Measurements from ENCODE around the gene GOSR1. TPM values are rescaled to one million over a fixed set of nuclear protein-coding genes. Genes with fewer than 3 reads are reported as not detected.
A peak's percentile ranks its signal among the peaks of the same experiment; 100 is the strongest.
"Not testable (repeated sequence)": the region's sequence is repeated elsewhere in the genome, so short reads cannot be mapped to it uniquely, and the experiment has no call there.

The GOSR1 gene
- total RNA-seq, result 17.1 and 21.7 TPM in 2 replicates

DNA sequence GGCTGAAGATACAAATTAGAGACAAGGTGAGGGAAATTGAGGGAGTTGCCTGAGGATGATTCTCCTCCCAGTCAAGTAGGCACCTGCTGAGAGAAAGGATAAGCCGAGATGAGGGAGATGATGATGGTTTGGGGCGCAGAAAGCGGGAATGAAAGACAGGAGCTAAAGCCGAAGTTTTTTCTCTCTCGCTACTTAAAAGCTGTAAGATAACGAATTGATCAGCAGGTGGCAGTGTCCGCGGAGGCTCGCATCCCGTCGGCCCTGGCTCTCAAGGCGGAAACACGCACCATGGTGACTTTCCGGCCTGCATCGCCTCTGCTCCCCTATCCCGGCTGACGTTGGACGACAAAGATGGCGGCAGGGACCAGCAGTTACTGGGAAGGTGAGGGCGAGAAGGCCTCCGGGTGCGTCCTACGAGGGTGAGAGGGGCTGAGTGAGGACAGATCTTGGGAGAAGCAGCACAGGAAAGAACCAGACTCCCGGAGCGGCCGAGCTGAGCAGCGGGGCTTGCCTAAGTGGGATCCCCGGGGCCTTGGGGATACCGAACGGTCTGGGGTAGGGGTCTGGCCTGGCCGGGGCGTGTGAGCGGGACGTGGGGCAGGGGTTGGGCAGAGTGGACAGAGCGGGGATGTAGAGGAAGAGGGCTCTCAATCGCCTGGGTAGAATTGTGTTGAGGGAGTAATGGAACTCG, at the start of gene GOSR1:
TSS of gene GOSR1 (plus strand) at position 326 of the 691 bp plus-strand sequence. CDS start at position 352, 26 bp downstream.
- DNase-seq (ENCODE audit: low read depth in 2 of 2), result peak; percentile 94 to 97

DNA sequence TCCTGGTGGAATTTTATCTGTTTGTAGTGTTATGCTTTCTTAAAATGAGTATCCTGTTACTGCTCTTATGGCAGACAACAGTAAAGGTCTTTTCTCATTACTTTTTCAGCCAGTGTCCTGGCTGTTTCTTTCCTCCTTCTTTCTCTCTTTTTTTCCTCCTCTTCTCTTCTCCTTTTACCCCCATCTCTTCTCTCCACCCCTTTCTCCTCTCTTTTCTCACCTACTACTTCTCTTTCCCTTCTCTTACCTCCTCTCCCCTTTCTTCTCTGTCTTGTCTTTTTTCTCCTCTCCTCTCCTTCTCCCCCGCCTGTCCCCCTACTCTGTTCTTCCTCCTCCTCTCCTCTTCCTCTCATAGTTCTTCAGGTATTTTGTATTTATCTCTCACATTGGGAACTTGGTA, 49.6 kb upstream of the GOSR1 start:
- DNase-seq (ENCODE audit: low read depth in 2 of 2), result no peak

DNA sequence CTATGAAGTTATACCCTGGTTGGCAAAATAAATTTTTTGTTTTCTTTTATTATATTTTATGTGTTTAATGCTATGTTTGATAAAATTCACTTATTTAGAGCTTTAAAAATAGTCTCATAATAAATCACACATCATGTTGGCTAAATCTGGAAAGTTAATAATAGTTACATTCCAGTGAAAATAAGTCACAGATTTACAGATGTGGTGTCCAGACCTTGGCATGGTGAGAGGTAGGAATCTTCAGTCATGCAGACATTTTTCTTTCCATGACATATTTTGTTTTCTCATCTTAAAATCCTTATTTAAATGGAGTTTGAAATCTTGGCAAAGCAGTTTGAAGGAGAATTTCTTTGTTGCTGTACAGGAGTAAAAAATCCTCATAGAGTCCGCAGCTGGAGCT, 48.1 kb upstream of the GOSR1 start:
- DNase-seq (ENCODE audit: low read depth in 2 of 2), result no peak

DNA sequence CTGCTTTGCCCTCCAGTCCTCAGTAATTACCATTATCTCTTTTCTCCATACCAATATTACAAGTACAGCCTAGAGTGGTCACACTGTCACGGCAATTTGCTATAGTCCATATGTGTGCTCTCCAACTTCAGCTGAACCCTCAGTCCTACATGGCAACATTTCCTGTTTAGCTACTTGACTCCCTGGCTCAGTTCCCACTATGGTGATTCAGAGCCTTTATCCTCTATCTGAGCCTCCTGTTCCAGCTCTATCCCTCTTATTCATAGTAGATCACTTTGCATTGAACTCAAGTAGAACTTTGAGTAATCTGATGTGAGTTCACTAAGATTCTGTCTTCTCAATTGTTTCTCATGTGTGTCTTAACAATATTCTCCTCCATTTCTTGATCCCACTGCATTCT, 43.7 kb upstream of the GOSR1 start:
- peak; percentile 79 to 97 for DNase-seq (ENCODE audit: low read depth in 2 of 2)

DNA sequence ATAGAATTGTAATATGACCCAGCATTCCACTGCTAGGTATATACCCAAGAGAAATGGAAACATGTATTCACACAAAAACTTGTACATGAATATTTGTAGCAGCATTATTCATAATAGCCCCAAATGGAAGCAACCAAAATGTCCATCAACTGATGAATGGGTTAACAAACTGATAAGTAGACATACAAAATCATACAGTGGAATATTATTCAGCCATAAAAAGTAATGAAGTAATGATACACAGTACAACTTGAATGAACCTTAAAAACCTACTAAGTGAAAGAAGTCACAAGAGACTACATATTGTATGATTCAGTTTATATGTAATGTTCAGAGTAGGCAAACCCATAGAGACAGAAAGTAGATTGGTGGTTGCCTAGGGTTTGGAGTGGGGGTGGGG, 40.5 kb upstream of the GOSR1 start:
- no peak for DNase-seq (ENCODE audit: low read depth in 2 of 2)

DNA sequence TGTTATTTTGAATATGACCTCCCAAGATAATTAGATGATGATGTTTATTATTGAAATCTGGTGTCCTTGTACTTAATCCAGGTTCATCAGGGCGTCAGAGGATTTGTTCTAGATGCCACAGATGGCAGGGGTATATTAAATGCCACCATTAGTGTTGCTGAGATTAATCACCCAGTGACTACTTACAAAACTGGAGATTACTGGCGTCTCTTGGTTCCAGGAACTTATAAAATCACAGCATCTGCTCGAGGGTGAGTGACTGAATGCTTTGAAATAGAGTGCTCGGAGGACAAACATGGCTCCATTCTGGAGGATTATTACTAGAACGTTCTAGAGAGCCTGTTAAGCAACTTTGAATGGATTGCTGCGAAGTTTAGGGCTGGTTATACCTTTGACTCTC, 33.5 kb upstream of the GOSR1 start:
- no peak for DNase-seq (ENCODE audit: low read depth in 2 of 2)

DNA sequence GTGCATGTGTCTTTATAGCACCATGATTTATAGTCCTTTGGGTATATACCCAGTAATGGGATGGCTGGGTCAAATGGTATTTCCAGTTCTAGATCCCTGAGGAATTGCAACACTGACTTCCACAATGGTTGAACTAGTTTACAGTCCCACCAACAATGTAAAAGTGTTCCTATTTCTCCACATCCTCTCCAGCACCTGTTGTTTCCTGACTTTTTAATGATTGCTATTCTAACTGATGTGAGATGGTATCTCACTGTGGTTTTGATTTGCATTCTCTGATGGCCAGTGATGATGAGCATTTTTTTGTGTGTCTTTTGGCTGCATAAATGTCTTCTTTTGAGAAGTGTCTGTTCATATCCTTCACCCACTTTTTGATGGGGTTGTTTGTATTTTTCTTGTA, 30.6 kb upstream of the GOSR1 start:
- DNase-seq (ENCODE audit: low read depth in 2 of 2), result not testable (repeated sequence)

DNA sequence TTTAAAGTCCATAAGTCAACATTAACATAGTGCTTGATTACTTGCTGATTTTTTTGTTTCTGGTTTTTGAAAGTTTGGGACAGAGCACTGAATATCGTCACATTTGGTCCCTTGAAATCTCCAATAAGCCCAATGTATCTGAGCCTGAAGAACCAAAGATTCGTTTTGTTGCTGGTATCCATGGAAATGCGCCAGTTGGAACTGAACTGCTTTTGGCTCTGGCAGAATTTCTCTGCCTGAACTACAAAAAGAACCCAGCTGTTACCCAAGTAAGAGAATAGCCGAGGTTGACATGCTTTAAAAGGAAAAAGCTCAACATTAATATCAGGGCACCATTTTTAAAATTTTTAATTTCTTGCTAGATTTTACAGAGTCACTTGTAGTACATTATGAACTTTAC, 27.7 kb upstream of the GOSR1 start:
- no peak for DNase-seq (ENCODE audit: low read depth in 2 of 2)

DNA sequence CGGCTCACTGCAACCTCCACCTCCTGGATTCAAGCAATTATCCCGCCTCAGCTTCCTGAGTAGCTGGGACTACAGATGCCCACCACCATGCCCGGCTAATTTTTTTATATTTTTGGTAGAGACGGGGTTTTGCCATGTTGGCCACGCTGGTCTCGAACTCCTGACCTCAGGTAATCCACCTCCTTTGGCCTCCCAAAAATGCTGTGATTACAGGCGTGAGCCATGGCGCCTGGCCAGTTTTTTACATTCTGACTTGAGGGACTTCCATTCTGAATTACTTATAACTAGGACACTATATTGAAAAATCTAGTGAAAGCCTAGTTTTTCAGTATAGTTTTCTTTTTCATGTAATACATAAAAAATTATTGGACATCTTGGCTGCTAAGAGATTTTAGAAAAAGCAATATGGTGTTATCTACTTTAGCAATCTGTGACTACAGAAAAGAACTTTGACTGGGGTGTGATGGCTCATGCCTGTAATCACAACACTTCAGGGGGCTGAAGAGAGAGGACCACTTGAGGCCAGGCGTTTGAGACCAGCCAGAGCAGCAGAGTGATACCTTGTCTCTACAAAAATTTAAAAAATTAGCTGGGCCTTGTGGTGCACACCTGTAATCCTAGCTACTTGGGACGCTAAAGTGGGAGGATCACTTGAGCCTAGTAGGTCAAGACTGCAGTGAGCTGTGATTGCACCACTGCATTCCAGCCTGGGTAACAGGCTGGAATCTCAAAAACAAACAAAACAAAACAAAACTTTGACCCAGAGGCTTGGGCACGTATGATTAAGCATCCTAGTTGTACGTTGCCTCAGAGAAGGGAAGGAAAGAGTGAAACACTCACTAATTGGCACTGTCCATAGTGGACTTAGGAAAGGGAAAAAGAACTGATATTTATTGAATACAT, 26.8 kb upstream of the GOSR1 start:
- DNase-seq (ENCODE audit: low read depth in 2 of 2), result peak in 1 of 2 donors; percentile 1

DNA sequence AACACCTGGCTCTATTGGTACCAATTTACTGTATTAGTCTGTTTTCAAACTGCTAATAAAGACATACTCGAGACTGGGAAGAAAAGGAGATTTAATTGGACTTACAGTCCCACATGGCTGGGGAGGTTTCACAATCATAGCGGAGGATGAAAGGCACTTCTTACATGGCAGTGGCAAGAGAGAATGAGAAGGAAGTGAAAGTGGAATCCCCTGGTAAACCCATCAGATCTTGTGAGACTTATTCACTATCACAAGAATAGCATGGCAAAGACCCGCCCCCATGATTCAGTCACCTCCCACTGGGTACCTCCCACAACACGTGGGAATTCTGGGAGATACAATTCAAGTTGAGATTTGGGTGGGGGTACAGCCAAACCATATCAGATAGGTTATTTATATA, 22.6 kb upstream of the GOSR1 start:
- DNase-seq (ENCODE audit: low read depth in 2 of 2), result no peak

DNA sequence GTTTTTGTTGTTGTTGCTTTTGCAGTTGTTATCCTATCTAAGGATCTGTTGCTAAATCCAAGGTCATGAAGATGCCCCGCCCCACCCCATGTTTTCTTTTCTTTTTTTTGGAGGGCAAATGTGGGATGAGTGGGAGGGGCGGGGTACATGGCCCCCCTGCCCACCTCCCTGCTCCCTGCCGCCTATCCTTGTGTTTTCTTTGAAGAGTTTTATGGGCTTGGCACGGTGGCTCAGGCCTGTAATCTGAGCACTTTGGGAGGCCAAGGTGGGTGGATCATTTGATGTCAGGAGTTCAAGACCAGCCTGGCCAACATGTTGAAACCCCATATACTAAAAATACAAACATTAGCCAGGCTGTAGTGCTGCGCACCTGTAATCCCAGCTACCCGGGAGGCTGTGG, 18.8 kb upstream of the GOSR1 start:
- DNase-seq (ENCODE audit: low read depth in 2 of 2), result no peak

DNA sequence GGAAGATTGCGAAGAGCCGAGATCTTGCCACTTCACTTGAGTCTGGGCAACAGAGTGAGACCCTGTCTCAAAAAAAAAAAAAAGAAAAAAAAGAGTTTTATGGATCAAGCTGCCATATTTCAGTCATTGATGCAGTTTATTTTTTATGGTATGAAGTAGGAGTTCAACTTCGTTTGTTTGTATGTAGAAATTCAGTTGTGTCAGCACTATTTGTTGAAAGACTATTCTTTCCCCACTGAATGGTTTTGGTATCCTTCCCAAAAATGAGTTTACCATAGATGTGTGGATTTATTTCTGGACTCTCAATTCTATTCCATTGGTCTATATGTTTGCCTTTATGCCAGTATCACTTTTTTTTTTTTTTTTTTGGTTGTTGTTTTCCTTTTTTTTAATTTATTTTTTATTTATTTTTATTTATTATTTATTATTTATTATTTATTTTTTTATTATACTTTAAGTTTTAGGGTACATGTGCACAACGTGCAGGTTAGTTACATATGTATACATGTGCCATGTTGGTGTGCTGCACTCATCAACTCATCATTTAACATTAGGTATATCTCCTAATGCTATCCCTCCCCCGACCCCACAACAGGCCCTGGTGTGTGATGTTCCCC, 18.3 kb upstream of the GOSR1 start:
- DNase-seq (ENCODE audit: low read depth in 2 of 2), result not testable (repeated sequence)

DNA sequence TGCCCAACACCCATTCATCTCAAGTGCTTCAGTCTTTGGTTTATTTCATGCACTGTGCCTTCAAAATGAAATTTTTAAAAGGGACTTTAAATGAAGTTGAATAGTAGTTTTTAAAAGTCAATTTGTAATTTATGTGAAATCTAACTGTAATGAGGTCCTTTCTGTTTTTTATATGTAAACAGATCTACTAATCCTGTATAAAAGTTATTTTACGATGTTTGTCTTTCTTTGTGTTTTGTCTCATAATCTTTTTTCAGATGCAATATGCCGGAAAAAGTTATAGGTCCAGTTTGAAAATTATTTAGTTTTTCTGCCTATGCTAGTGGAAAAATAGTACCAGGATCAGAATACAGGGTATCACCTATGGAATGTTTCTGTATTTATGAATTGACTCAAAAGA, 8.7 kb upstream of the GOSR1 start:
- DNase-seq (ENCODE audit: low read depth in 2 of 2), result no peak

DNA sequence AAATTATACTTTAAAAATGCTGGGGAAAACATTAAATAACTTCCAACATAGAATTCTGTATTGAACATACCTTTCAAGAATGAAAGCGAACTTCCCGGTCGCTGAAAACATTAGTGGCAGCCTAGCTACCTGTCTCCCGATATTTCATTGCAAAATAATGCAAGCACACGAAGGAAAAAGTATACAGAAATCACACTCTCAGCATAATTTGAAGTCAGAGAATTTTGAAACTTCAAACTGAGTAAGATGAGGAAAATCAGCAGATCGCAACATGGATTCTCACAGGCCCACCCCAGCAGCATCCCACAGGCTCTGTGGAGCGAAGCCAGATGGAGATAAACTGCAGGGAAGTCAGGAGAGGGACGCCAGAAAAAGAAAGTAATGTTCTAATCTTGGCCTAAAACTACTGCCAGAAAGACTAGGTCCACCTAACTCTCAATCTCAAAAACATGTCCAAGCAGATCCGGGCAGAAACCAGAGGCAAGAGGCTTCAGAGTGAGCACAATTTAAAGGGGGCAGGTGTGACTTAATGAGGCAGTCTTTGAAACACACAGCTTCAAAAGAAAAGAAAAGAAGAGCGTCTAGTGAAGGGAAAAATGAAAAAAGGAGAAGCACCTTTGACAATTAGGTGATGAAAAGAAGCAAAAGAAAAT, 4.8 kb upstream of the GOSR1 start:
- no peak for DNase-seq (ENCODE audit: low read depth in 2 of 2)

DNA sequence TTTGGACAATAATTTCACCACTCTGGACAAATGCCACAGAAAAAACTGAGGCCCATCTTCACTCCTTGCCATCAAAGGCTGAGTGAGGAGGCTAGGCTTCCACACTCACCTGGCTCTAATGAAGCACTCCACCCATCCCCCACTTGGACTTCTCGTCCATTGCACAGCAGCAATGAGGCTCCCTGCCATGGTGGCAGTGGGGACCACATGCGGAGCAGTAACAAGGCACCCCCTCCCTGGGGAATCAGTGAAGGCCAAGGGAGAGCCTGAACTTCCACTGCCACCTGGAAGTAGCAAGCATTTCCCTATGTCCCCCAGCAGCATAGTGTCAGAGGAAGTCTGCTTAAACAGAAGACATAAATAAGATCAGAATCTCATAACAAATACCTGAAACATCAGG, 2.0 kb upstream of the GOSR1 start:
- no peak for DNase-seq (ENCODE audit: low read depth in 2 of 2)

DNA sequence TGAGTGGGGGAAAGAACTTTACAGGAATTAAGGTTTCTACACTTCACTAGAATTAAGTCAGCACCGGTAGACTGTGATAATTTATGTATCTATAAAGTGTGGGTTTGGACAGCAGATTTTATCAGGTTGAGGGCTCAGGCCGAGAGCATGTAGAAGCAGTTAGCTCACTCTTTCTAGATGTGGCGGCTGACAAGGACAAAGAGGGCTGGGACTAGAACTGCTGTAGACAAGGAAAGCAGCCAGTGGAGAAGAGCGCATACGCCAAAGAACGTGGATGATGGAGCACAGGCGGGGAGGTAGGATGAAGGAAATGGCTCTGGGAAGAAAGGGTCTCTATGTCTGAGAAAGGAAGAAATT, 504 bp upstream of the GOSR1 start:
- no peak for DNase-seq (ENCODE audit: low read depth in 2 of 2)

DNA sequence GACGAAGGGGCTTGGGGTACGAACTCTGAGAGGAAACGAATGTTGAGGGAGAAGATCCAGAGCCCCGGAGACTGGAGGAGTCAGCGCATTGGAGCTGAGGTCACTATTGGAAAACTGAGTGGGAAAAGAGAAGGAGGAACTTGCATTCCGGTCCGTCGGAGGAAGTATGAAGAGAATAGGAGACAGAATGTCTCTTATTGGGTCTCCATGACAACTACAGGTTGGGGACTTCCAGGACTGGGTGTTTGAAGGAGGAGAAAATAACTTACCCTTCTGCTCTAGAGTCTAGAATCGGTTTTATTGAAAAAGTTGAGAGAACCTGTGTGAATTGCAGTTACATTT, 537 bp downstream of the GOSR1 start:
- peak in 1 of 2 donors; percentile 51 for DNase-seq (ENCODE audit: low read depth in 2 of 2)

DNA sequence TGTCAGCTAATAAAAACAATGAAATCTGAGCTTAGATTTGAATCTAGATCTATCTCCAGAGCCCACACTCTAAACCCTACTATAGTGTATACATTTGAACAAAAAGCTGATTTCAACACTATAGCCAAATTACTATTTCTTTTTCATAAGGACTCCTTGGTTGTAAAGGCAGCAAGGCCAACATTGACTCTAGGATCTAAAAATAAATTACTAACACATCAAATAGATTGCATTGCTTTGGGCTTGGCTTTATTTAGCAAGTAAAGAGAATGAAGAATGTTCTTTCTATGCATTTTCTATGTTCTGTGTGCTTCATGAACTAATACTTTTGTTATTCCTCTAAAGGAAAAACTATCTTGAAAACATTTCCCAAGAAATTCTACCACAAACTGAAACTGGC, 5.3 kb downstream of the GOSR1 start:
- DNase-seq (ENCODE audit: low read depth in 2 of 2), result no peak

DNA sequence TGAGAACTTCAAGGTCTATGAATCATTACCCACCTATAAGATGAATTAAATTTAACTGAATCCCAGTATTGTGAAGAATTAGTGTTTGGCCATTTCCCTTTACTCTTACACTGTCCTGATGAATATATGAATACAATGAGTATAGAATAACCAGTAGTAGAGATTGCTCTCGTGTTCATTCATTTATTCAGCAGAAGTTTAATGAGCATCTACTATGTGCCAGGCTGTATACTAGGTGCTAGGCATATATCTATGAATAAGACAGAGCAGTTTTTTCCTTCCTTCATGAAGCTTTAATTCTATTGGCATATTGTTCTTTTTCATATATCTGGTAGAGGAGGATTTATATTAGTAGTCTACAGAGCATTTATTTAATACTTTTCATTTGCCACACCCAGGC, 6.0 kb downstream of the GOSR1 start:
- no peak for DNase-seq (ENCODE audit: low read depth in 2 of 2)

DNA sequence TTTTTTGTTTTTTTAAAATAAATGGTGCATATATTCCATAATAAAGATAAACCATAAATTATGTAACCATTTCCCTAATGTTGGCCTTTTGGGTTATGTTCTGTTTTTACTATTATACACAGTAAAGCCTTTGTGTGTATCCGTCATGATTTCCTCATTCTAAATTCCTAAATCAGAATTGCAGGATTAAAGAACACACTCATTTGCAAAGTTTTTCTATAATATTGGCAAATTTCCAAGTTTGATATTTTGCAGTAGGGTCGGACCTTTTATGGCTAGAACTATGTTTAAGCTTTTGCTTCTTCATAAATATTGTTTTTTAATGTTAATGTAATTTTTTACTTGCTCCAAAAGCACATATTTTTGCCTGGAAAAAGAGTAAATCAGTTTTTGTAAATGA, 16.6 kb downstream of the GOSR1 start:
- DNase-seq (ENCODE audit: low read depth in 2 of 2), result peak in 1 of 2 donors; percentile 31

DNA sequence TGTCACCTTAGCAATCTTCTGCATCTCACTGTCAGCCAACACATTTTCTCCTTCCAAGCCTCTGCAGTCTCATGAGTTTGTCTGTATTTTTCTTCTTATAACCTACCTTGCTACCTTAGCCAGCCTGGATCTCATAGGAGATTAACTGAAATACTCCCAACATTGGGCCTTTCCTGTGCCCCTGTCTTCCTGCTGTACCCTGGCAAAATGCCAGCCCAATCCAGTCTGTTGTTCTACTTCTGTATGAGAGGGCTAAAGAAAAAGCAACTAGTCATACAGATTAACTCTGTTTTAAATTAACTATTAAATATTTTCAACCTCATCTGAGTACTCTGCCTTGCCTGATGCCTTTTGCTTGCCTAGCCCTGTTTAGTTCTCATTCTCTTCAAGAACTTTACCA, 18.4 kb downstream of the GOSR1 start:
- peak in 1 of 2 donors; percentile 49 for DNase-seq (ENCODE audit: low read depth in 2 of 2)

DNA sequence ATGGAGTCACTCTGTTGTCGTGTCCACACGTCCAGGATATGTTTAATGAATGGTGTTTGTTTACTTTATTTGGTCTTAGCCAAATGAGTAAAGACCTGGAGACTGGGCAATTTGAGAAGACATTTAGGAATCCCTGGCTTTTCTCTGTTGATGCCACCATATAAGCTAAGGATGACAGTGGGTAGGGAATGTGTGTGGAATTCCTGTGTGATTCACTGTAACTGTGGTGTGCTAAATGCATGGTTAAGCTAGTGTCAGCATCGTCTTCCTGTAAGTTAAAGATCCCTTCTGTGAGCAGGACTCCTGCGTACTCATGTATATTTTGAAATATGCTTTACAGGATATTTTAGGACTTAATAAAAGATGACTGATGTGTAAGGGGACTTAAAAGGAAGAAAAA, 26.4 kb downstream of the GOSR1 start:
- no peak for DNase-seq (ENCODE audit: low read depth in 2 of 2)
